Tibial nerve (tissue), 4 donors: ENCODE measurements around the gene NFIL3. TPM values are rescaled to one million over a fixed set of nuclear protein-coding genes. Genes with fewer than 3 reads are reported as not detected.

ENCODE experiments used
- DNase-seq, 2 donors: peaks; one replicate each; pipeline ENCODE4 v3.0.0-alpha.2; 2019; ENCODE audit warnings: low spot score in 2 of 2
- H3K27ac ChIP-seq, 4 donors: fragments of 200-600 bp; sonication (generic) in 3 of 4; one replicate each; pipeline ENCODE4 v1.5.1; 2017 to 2019; ENCODE audit warnings: mild to moderate bottlenecking in 1 of 4
- H3K27me3 ChIP-seq, 2 donors: fragments of 200-600 bp; sonication (generic) in 1 of 2; one replicate each; pipeline versions ENCODE4 v1.5.1 to v1.6.0; 2017 to 2019
- H3K36me3 ChIP-seq, 3 donors: fragments of 200-600 bp; sonication (generic); one replicate each; pipeline ENCODE4 v1.5.1; 2018 to 2019
- H3K4me1 ChIP-seq, 4 donors: fragments of 200-600 bp; sonication (generic) in 3 of 4; one replicate each; pipeline ENCODE4 v1.5.1; 2017 to 2019
- H3K4me3 ChIP-seq, 4 donors: fragments of 200-600 bp; sonication (generic) in 3 of 4; one replicate each; pipeline ENCODE4 v1.5.1; 2017 to 2019; ENCODE audit warnings: mild to moderate bottlenecking in 1 of 4, moderate library complexity in 1 of 4
- H3K9me3 ChIP-seq, 4 donors: fragments of 200-600 bp; sonication (generic) in 3 of 4; one replicate each; pipeline ENCODE4 v1.5.1; 2017 to 2019
- CTCF ChIP-seq, 5 experiments: fragments of 200-600 bp in 3 of 5; fragments of 450-650 bp in 2 of 5; sonication (generic) in 3 of 5; IDR thresholded peaks; one replicate each; pipeline ENCODE4 v1.5.1; 2016 to 2019; ENCODE audit warnings: antibody characterized with exemption in 5 of 5, mild to moderate bottlenecking in 3 of 5, moderate library complexity in 2 of 5
- EP300 ChIP-seq, 2 donors: sonication (generic); formaldehyde crosslinking; IDR thresholded peaks; one replicate each; pipeline ENCODE4 v1.6.1; 2017; ENCODE audit warnings: antibody characterized with exemption in 2 of 2, mild to moderate bottlenecking in 1 of 2
- POLR2A ChIP-seq, 2 donors: fragments of 450-650 bp; IDR thresholded peaks; one replicate each; pipeline ENCODE4 v1.6.1; 2017; ENCODE audit warnings: antibody characterized with exemption in 2 of 2, mild to moderate bottlenecking in 2 of 2, moderate library complexity in 2 of 2
- WGBS, 2 donors: methylation state at CpG; one replicate each; pipeline ENCODE4 v1.1.5; 2018; 5-methylcytosine and 5-hydroxymethylcytosine counted together
- total RNA-seq, 4 donors: library from RNA; depleted of rRNA; stranded (reverse); fragments of >200 nt; gene quantifications; one replicate each; pipeline ENCODE4 v1.1.0, GENCODE V29; 2016

Gene NFIL3
- total RNA-seq, 4 donors from 2014 or later, result 53.3 to 65.1 (median 57.3) TPM

DNA sequence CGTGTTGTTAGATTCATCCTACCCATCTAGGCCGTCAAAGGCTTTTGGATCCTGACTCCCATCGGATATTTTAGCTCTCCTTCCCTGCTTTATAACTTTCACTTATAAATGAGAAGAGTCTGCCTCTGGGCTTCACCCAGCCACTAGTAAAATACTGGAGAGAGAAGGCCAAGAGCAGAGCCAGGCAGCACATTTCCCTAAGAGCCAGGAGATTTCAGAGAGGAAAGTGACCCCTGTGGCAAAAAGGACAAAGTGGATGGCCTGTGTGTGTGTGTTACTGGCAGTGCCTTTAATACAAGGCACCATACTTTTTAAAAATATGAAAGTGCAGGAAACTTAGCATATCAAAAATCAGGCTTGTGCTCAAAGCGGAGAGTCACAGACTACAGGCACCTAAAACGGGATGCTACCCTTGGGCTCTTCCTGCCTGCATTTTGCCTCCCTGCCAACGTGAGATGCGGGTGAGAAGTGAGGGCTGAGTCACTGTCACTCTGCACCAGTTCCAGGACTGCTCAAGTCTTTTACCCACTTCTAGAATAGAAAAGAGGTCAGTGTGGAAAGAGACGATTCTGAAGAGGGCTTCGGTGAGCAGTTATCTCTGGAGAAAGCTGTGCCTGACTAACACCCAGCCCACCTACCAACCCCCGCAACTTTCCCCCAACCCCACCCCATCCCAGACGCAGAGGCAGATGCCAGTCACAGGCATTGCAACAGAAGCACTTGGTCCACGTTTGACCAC, 15.9 kb downstream of the NFIL3 start:
- WGBS, 2 donors, result 87 to 89% methylated on average over 12 of the region's 12 CpGs
- TF ChIP-seq CTCF (IDR thresholded peaks at IDR 0.05), result no peak
- TF ChIP-seq EP300 (IDR thresholded peaks at IDR 0.05), result no peak
- no peak for TF ChIP-seq POLR2A (IDR thresholded peaks at IDR 0.05)
- no peak overlapping the region for H3K4me3 ChIP-seq

DNA sequence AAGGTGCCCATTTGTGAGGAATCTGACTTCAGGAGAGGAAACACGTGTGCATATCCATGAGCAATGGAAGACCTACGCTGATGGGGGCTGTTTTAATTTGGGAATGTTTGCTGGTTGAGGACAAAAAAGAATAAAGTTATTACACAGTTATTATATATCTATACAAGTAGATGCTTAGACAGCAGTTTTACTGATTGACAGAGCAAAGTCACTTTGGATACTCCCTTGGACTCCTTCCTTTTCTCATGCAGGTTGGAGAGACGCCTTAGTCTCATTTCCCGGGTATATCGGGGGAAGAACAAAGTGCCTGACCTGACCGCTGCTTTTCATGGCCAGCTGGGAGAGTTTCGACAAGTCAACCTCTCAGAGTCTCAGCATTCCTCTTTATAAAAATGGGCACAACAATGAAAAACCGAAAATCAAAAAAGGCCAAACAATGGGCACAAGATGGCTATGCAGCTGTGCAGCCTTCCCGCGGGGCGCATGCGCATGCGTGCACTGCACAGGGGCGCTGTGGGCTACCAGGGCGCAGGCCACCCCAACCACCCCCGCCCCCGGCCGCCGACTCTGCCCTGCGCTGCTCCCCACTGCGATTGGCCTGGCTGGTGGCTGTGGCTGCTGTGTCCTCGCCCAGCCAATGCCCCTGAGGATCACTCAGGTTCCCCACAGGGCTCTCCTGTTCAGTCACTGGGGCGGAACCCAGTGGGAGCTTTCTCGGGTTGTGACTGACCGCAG, 18.1 kb downstream of the NFIL3 start:
- Histone ChIP-seq H3K27ac (no peak overlapping the region), H3K36me3 (peaks cover 7 to 44% (median 12%) of the 10 kb centered on the region in 3 donors), H3K4me1 (no peaks in the 10 kb centered on the region), H3K27me3 (no peaks in the 10 kb centered on the region), H3K4me3 (no peak overlapping the region), H3K9me3 (no peaks in the 10 kb centered on the region)
- no peak for DNase-seq
- WGBS, 2 donors, result 93 to 94% methylated on average over 24 of the region's 25 CpGs
- no peak for TF ChIP-seq POLR2A (IDR thresholded peaks at IDR 0.05)
- TF ChIP-seq CTCF (IDR thresholded peaks at IDR 0.05), result no peak

More for the DNA sequence above, 15.9 kb downstream of the NFIL3 start:
- no peak for DNase-seq
- Histone ChIP-seq H3K4me1 (peaks cover 0 to 8% (median 2%) of the 10 kb centered on the region in 4 donors), H3K27ac (no peak overlapping the region), H3K27me3 (no peaks in the 10 kb centered on the region), H3K9me3 (no peaks in the 10 kb centered on the region), H3K36me3 (peaks cover 7 to 46% (median 12%) of the 10 kb centered on the region in 3 donors)

DNA sequence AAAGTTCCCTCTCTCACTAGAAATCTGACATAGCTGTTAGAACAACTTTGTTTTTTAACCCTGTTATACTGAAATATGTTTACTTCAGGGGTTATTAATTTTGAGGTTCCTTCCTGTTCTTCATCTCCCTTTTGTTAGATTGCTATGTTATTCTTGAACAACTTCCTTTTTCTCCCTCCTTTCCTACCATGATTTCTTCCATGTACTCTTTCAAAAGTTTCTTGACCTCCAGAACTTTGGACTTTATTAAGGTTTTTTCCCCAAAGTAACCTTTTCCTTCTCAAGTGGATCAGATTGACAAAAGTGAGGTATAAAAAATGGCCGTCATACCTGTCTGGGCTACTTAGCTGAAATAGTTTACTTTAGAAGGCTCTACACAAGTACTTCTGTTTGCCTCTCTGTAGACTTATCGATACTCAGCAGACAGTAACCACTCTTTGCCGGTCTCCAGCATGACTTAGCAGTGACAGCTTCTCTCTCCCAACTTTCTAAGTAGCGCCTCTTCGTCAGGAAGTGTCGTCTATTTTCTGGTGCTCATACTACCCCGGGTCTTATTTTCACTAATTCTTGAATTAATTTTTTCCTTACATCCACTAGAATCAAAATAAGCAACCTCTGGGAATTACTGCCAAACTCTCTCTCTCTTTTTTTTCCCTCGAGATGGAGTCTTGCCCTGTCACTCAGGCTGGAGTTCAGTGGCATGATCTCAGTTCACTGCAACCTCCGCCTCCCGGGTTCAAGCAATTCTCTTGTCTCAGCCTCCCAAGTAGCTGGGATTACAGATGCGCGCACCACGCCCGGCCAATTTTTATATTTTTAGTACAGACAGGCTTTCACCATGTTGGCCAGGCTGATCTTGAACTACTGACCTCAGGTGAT, 19.7 kb downstream of the NFIL3 start:
- no peak overlapping the region for H3K4me3 ChIP-seq

DNA sequence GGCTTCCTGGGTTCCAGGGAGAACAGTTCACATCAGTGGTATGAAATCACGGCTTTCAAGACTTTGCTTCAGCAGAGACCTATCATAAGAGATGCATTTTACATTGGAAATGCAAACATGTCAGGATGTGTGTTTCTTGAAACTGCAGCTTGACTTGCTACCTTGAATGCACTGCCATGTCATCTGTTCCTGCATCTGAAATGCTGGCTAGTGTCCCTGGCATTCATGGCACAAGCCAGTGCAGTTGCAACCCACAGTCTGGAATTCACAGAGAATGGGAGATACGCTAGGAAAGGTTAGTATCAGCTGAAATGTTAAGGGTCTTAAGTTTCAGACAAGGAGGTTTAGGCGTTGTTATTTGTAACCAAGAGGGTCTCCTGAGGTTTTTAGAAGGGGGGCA, 24.7 kb downstream of the NFIL3 start:
- TF ChIP-seq POLR2A (IDR thresholded peaks at IDR 0.05) (no peak), EP300 (IDR thresholded peaks at IDR 0.05) (no peak), CTCF (IDR thresholded peaks at IDR 0.05) (no peak)
- H3K4me3 ChIP-seq, result no peak overlapping the region
- WGBS, 2 donors, result 82 to 94% methylated on average over 3 of the region's 3 CpGs
- no peak overlapping the region for H3K27ac ChIP-seq
- no peak for DNase-seq
- no peaks in the 10 kb centered on the region for H3K36me3 ChIP-seq
- H3K27me3 ChIP-seq, result no peaks in the 10 kb centered on the region
- no peaks in the 10 kb centered on the region for H3K4me1 ChIP-seq
- H3K9me3 ChIP-seq, result no peaks in the 10 kb centered on the region

More for the DNA sequence above, 19.7 kb downstream of the NFIL3 start:
- no peak overlapping the region for H3K27ac ChIP-seq
- TF ChIP-seq EP300 (IDR thresholded peaks at IDR 0.05) (no peak), CTCF (IDR thresholded peaks at IDR 0.05) (no peak), POLR2A (IDR thresholded peaks at IDR 0.05) (no peak)
- H3K27me3 ChIP-seq, result no peaks in the 10 kb centered on the region
- no peak for DNase-seq
- H3K4me1 ChIP-seq, result no peaks in the 10 kb centered on the region
- 84 to 86% methylated on average over 14 of the region's 14 CpGs for WGBS, 2 donors
- H3K36me3 ChIP-seq, result peaks cover 0 to 28% (median 4%) of the 10 kb centered on the region in 3 donors
- no peaks in the 10 kb centered on the region for H3K9me3 ChIP-seq
